GM21737 (cell line): ENCODE data around the gene SNX10.
A peak's percentile ranks its signal among the peaks of the same experiment; 100 is the strongest.

Experiments used
- ATAC-seq: cut with Tn5 transposase; IDR thresholded peaks from one replicate; pipeline ENCODE4 v1.9.1; 2021; ENCODE audit warnings: mild to moderate bottlenecking, moderate library complexity; ENCODE audit not compliant: unreplicated experiment

SNX10 gene

GRCh38 chr7:26332698-26333097 is 41.0 kb downstream of the SNX10 start:
- ATAC-seq: no peak

GRCh38 chr7:26334166-26334859 is 42.7 kb downstream of the SNX10 start:
- ATAC-seq: no peak

GRCh38 chr7:26337232-26337865 is 45.7 kb downstream of the SNX10 start:
- ATAC-seq: no peak

- no peak for ATAC-seq
These were observed 48.9 kb downstream of the SNX10 start for GRCh38 chr7:26340476-26341018.

- no peak for ATAC-seq
These were observed 51.7 kb downstream of the SNX10 start for GRCh38 chr7:26343320-26343832.

GRCh38 chr7:26343837-26344236 is 52.2 kb downstream of the SNX10 start:
- ATAC-seq: no peak

- ATAC-seq: no peak
These were observed 53.5 kb downstream of the SNX10 start for GRCh38 chr7:26345202-26345601.

- ATAC-seq: no peak
These were observed 54.2 kb downstream of the SNX10 start for GRCh38 chr7:26345837-26346236.

- no peak for ATAC-seq
These were observed 55.0 kb downstream of the SNX10 start for GRCh38 chr7:26346611-26347203.

- peak; percentile 63 for ATAC-seq
These were observed 56.7 kb downstream of the SNX10 start for GRCh38 chr7:26348234-26348851.

- ATAC-seq: no peak
These were observed 57.6 kb downstream of the SNX10 start for GRCh38 chr7:26349005-26349915.

GRCh38 chr7:26351171-26351570 is 59.5 kb downstream of the SNX10 start:
- ATAC-seq: no peak

- ATAC-seq: no peak
These were observed 64.6 kb downstream of the SNX10 start for GRCh38 chr7:26356229-26356628.

GRCh38 chr7:26356929-26357798 is 65.5 kb downstream of the SNX10 start:
- ATAC-seq: no peak

GRCh38 chr7:26357799-26358151 is 66.1 kb downstream of the SNX10 start:
- no peak for ATAC-seq

- no peak for ATAC-seq
These were observed 69.0 kb downstream of the SNX10 start for GRCh38 chr7:26360650-26361049.

- ATAC-seq: no peak
These were observed 70.0 kb downstream of the SNX10 start for GRCh38 chr7:26361637-26362036.

GRCh38 chr7:26363465-26363864 is 71.8 kb downstream of the SNX10 start:
- ATAC-seq: no peak

GRCh38 chr7:26365077-26365900 is 73.6 kb downstream of the SNX10 start:
- peak; percentile 70 for ATAC-seq
